Measurements from ENCODE around the gene DIP2C. TPM values are rescaled to one million over a fixed set of nuclear protein-coding genes. Genes with fewer than 3 reads are reported as not detected.
"Not testable (repeated sequence)": the region's sequence is repeated elsewhere in the genome, so short reads cannot be mapped to it uniquely, and the experiment has no call there.

The DIP2C gene
- total RNA-seq, 8 experiments from 2014 or later, result 1.9 to 26.3 (median 19.8) TPM

DNA sequence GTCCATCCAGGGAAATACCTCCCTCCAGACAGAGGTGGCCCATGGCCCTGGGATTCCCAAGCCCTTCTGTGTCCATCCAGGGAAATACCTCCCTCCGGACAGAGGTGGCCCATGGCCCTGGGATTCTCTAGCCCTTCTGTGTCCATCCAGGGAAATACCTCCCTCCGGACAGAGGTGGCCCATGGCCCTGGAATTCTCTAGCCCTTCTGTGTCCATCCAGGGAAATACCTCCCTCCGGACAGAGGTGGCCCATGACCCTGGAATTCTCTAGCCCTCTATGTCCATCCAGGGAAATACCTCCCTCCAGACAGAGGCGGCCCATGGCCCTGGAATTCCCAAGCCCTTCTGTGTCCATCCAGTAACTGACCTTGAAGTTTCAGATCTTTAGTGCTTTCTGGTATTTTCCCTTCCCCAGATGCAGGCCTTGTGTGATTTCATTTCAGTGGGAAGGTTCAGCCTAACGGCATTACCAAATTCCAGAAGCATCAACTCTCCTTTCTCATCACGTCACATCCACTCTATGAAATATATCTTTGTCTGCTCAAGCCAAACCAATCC, 28.8 kb upstream of the DIP2C start:
- Histone ChIP-seq H3K4me1 (replicated peaks in 1 of 2) (no peaks in the 10 kb centered on the region), H3K4me3 (no peak overlapping the region), H3K27ac (no peak overlapping the region)
- in situ Hi-C loops (cut with MboI; ENCODE audit: low pct_unique_long_range_greater_than_20kb in 2 of 9, low sequenced_read_pairs in 9 of 9, unreplicated experiment in 9 of 9), result no loop called here
- no peak for ATAC-seq (replicated peaks in 6 of 8)
- WGBS, 10 experiments, result 0 to 100% (median 67%) methylated on average over 1 to 5 of the region's 6 CpGs; no CpG with 5 or more reads in 3 of the 10 experiments

DNA sequence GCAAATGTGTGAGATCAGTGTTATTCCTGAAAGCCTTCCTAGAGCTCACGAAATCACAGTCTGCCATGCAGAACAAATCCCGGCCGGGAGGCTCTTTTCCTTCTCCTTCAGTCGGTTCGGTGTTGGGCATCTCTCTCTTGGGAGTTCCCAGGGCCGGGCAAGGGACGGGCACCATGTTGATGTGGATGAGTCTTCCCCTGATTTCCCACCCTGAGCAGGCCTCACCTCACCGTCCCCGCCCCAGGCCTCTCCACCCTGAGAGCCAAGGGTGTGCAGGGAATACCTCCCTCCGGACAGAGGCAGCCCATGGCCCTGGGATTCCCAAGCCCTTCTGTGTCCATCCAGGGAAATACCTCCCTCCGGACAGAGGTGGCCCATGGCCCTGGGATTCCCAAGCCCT, 28.0 kb upstream of the DIP2C start:
- in situ Hi-C loops (cut with MboI; ENCODE audit: low pct_unique_long_range_greater_than_20kb in 2 of 9, low sequenced_read_pairs in 9 of 9, unreplicated experiment in 9 of 9), result no loop called here
- no peak for ATAC-seq (replicated peaks in 6 of 8)
- Histone ChIP-seq H3K4me1 (replicated peaks in 1 of 2) (no peaks in the 10 kb centered on the region), H3K27ac (no peak overlapping the region), H3K4me3 (no peak overlapping the region)
- 40 to 100% (median 83%) methylated on average over 1 to 3 of the region's 11 CpGs; no CpG with 5 or more reads in 5 of the 10 experiments for WGBS, 10 experiments

DNA sequence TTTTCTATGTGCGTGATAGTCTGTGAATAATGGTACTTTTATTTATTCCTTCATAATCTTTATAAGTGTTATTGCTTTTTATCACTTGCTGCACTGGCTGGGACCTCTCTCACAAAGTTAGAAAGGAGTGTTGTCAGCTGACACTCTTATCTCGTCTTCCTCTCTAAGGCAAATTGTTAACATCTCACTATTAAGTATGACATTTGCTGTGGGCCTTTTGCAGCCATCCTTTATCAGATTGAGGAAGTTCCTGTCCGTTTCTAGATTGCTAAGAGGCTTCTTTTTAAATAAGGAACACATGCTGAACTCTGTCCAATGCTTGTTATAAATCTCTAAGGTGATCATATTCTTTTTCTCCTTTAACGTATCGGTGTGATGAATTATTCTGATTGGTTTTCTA, 27.4 kb upstream of the DIP2C start:
- 61 to 92% (median 75%) methylated on average over 2 to 5 of the region's 5 CpGs for WGBS, 10 experiments
- ATAC-seq (replicated peaks in 6 of 8), result no peak
- H3K4me3 ChIP-seq, result no peak overlapping the region
- no peaks in the 10 kb centered on the region for H3K4me1 ChIP-seq (replicated peaks in 1 of 2)
- in situ Hi-C loops (cut with MboI; ENCODE audit: low pct_unique_long_range_greater_than_20kb in 2 of 9, low sequenced_read_pairs in 9 of 9, unreplicated experiment in 9 of 9), result no loop called here
- no peak overlapping the region for H3K27ac ChIP-seq

DNA sequence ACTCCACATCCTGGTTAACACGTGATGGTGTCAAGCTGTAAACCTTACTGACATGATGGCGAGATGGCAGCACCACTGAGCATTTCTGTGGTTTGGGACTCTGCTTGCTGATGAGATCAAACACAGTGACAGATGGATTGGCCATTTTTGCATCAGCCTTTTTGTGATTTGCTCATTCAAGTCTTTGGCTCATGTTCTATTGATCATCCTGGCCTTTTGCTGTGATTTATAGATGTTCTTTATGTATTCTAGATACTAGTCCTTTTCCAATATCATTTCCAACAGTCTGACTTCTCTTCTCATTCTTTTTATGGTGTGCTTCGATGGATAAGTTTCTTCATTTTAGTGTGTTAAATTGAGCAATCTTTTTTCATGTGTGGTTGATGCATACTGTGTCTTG, 24.7 kb upstream of the DIP2C start:
- Histone ChIP-seq H3K27ac (no peak overlapping the region), H3K4me3 (no peak overlapping the region), H3K4me1 (replicated peaks in 1 of 2) (no peaks in the 10 kb centered on the region)
- WGBS, 10 experiments, result 0 to 89% (median 40%) methylated on average over 1 to 2 of the region's 3 CpGs
- no peak for ATAC-seq (replicated peaks in 6 of 8)
- in situ Hi-C loops (cut with MboI; ENCODE audit: low pct_unique_long_range_greater_than_20kb in 2 of 9, low sequenced_read_pairs in 9 of 9, unreplicated experiment in 9 of 9), result no loop called here

DNA sequence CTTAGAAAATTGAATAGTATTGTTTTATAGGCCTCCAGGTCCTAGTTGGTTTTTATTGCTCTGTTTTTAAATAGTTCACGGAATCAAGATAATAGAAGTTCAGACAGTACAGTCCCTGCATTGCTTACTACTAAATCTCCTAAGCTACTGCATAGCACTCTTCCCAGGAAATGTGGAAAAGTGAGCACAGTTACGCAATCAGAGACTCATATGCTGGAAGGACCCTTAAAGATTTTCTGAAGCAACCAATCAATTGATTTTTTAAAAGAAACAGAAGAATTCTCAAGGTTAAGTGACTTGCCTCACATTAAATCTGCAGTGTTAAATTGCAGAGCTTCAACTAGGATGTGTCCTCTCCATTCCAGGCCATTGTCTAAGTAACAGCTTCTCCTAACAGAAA, 23.1 kb upstream of the DIP2C start:
- Histone ChIP-seq H3K4me3 (no peak overlapping the region), H3K4me1 (replicated peaks in 1 of 2) (no peaks in the 10 kb centered on the region), H3K27ac (no peak overlapping the region)
- 56 to 89% (median 71%) methylated on average over 1 to 2 of the region's 2 CpGs; no CpG with 5 or more reads in 2 of the 10 experiments for WGBS, 10 experiments
- in situ Hi-C loops (cut with MboI; ENCODE audit: low pct_unique_long_range_greater_than_20kb in 2 of 9, low sequenced_read_pairs in 9 of 9, unreplicated experiment in 9 of 9), result no loop called here
- no peak for ATAC-seq (replicated peaks in 6 of 8)

DNA sequence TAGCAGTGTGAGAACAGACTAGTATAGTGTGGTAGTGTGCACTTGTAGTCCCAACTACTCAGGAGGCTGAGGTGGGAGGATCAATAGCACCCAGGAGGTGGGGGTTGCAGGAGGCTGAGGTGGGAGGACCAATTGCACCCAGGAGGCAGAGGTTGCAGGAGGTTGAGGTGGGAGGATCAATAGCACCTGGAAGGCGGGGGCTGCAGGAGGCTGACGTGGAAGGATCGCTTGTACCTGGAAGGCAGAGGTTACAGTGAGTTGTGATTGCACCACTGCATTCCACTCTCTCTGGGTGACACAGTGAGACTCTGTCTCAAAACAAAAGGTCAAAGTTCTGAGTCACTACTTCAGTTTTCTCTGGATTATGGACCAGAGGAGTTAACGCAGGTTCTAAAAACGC, 22.6 kb upstream of the DIP2C start:
- Histone ChIP-seq H3K4me1 (replicated peaks in 1 of 2) (no peaks in the 10 kb centered on the region), H3K27ac (no peak overlapping the region), H3K4me3 (no peak overlapping the region)
- WGBS, 10 experiments, result 64 to 100% (median 67%) methylated on average over 1 to 3 of the region's 5 CpGs; no CpG with 5 or more reads in 3 of the 10 experiments
- ATAC-seq (replicated peaks in 6 of 8), result no peak
- in situ Hi-C loops (cut with MboI; ENCODE audit: low pct_unique_long_range_greater_than_20kb in 2 of 9, low sequenced_read_pairs in 9 of 9, unreplicated experiment in 9 of 9), result no loop called here

DNA sequence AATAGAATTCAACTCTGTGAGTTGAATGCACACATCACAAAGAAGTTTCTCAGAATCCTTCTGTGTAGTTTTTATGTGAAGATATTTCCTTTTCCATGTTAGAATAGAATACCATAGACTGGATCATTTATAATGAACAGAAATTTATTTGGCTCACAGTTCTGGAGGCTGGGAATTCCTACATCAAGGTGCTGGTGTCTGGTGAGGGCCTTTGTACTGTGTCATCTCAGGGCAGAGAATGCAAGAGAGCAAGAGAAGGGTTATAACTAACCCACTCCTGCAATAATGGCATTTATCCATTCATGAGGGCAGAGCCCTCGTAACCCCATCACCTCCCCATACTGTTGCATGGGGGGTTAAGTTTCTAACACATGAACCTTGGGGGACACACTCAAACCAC, 18.4 kb upstream of the DIP2C start:
- no peak overlapping the region for H3K4me3 ChIP-seq
- H3K27ac ChIP-seq, result no peak overlapping the region
- in situ Hi-C loops (cut with MboI; ENCODE audit: low pct_unique_long_range_greater_than_20kb in 2 of 9, low sequenced_read_pairs in 9 of 9, unreplicated experiment in 9 of 9), result no loop called here
- no peaks in the 10 kb centered on the region for H3K4me1 ChIP-seq (replicated peaks in 1 of 2)
- WGBS, 10 experiments, result 0 to 86% (median 60%) methylated on average over 1 of the region's 1 CpG; no CpG with 5 or more reads in 4 of the 10 experiments
- no peak for ATAC-seq (replicated peaks in 6 of 8)

DNA sequence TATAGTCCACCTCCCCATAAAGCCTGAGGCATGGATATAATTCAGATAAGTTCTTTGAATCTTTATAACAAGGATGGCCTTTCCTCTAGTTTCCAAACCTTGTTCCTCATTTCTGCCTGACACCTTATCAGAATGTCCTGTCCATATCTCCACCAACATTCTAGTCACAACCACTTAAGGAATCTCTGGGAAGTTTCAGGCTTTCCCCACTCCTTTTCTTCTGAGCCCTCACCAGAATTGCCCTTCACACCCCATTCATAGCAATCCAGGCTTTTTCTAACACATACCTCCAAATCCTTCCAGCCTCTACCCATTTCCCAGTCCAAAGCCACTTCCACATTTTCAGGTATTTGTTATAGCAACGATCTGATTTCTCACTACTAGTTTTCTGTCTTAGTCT, 18.0 kb upstream of the DIP2C start:
- H3K4me1 ChIP-seq (replicated peaks in 1 of 2), result no peaks in the 10 kb centered on the region
- no peak overlapping the region for H3K27ac ChIP-seq
- WGBS, 10 experiments, result 0 to 88% (median 47%) methylated on average over 1 of the region's 1 CpG; no CpG with 5 or more reads in 4 of the 10 experiments
- ATAC-seq (replicated peaks in 6 of 8), result no peak
- no peak overlapping the region for H3K4me3 ChIP-seq
- in situ Hi-C loops (cut with MboI; ENCODE audit: low pct_unique_long_range_greater_than_20kb in 2 of 9, low sequenced_read_pairs in 9 of 9, unreplicated experiment in 9 of 9), result no loop called here

DNA sequence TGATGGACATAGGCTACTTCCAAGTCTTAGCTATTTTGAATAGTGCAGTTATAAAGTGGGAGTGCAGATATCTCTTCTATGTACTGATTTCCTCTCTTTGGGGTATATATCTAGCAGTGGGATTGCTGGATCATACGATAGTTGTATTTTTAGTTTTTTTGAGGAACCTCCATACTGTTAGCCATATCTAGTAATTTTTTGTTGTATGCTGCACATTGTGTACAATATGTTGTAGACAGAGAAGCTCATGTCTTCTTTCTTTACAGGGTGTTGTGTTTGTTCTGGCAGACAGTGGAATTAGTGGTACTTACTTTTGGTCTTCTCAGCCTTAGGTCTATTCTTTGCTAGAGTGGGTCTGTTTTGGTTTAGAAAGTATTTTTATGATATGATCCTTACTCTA, 13.7 kb upstream of the DIP2C start:
- Histone ChIP-seq H3K27ac (no peak overlapping the region), H3K4me3 (no peak overlapping the region), H3K4me1 (replicated peaks in 1 of 2) (peaks cover 8 to 9% of the 10 kb centered on the region in 2 donors)
- in situ Hi-C loops (cut with MboI; ENCODE audit: low pct_unique_long_range_greater_than_20kb in 2 of 9, low sequenced_read_pairs in 9 of 9, unreplicated experiment in 9 of 9), result no loop called here
- WGBS, 10 experiments, result 40 to 100% (median 82%) methylated on average over 1 of the region's 1 CpG; no CpG with 5 or more reads in 4 of the 10 experiments
- no peak for ATAC-seq (replicated peaks in 6 of 8)

DNA sequence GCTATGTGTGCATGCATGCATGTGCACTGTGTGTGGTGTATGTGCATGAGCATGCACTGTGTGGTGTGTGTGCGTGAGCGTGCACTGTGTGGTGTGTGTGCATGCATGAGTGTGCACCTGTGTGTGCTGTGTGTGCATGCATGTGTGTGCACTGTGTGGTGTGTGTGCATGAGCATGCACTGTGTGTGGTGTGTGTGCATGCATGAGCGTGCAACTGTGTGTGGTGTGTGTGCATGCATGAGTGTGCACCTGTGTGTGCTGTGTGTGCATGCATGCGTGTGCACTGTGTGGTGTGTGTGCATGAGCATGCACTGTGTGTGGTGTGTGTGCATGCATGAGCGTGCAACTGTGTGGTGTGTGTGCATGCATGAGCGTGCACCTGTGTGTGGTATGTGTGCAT, 10.7 kb upstream of the DIP2C start:
- WGBS, 10 experiments, result 60 to 100% (median 90%) methylated on average over 1 to 2 of the region's 6 CpGs; no CpG with 5 or more reads in 6 of the 10 experiments
- H3K4me1 ChIP-seq (replicated peaks in 1 of 2); H3K4me3 ChIP-seq; in situ Hi-C loops (cut with MboI; ENCODE audit: low pct_unique_long_range_greater_than_20kb in 2 of 9, low sequenced_read_pairs in 9 of 9, unreplicated experiment in 9 of 9); ATAC-seq (replicated peaks in 6 of 8); H3K27ac ChIP-seq: not testable (repeated sequence)

DNA sequence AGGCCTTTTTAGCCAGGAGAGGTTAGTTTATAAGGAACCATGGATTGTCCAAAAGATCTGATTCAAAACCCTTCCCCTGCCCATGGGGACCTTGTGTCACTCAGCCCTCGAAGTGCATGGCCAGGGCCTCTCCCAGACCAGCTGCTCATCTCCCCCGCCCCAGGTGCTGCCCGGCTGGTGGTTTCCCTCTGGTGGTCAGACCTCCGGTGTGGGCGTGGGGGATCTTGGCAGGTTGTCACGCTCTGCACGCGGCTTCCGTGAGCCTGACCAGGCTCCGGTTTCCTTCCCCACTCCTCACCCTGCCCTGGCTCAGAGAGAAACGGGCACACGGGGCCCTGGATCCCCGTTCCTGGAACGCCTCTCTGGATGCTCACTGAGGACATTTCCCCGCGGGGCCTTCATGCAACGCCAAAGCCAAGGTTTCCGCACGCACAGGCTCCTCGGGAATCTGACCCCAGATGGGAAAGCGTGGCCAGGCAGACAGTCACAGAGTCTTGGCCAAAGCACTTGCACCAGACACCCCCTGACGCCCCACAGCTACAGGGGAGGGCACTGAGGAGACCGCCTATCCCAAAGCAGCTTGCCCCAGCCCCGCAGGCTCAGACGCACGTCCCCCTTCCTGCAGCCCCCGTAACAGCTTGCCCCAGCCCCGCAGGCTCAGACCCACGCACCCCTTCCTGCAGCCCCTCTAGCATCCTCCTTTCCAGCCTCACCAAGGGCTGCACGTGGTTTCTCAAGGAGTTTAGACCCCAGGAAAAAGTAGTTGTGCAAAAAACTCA, 7.8 kb upstream of the DIP2C start:
- ATAC-seq (replicated peaks in 6 of 8), result no peak
- in situ Hi-C loops (cut with MboI; ENCODE audit: low pct_unique_long_range_greater_than_20kb in 2 of 9, low sequenced_read_pairs in 9 of 9, unreplicated experiment in 9 of 9), result loop anchor here in 2 of 9 experiments (25.0 kb wide), 2 partner anchors 90 to 185 kb away; no protein-coding TSS in a partner anchor
- H3K4me1 ChIP-seq (replicated peaks in 1 of 2), result peaks cover 12 to 15% of the 10 kb centered on the region in 2 donors
- 84 to 90% methylated on average over 9 to 12 of the region's 30 CpGs; no CpG with 5 or more reads in 8 of the 10 experiments for WGBS, 10 experiments
- H3K4me3 ChIP-seq, result no peak overlapping the region
- no peak overlapping the region for H3K27ac ChIP-seq

DNA sequence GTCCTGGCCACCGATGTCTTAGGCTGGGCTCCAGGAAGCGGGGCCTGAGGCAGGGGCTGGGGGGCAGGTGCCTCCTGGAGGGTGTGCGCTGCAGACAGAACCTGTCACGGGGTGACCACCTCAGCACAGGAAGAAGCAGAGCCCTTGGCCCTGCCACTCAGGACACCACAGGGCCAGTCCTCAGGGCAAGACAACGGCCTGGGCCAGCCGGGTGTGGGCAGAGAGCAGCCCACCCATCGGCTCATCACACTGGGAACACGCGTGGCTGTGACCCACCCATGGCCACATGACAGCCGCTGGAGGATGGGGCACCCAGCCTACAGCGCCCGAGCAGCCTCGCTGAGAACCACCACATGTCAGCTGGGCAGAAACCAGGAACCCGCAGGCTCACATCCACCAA, 5.9 kb upstream of the DIP2C start:
- no peak for ATAC-seq (replicated peaks in 6 of 8)
- in situ Hi-C loops (cut with MboI; ENCODE audit: low pct_unique_long_range_greater_than_20kb in 2 of 9, low sequenced_read_pairs in 9 of 9, unreplicated experiment in 9 of 9), result loop anchor here in 2 of 9 experiments (25.0 kb wide), 2 partner anchors 92 to 183 kb away; no protein-coding TSS in a partner anchor

DNA sequence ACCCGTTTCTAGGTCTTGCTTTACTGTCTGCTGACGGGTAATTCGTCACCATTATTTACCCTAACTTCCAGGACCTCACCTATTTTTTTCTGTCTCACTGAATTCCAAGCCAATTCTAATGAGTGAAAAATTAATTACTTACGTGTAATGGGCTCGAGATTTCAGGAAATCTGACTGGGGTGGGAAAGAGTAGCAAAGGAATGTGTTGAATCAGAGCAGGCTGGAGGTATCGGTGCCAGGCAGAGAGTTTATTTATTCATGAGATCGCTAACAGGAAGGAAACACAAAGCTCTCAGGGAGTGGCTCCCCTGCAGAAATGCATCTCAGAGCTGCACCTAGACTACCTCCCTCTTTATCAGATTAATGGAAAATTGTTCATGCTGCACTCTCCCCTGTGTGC, 4.0 kb upstream of the DIP2C start:
- in situ Hi-C loops (cut with MboI; ENCODE audit: low pct_unique_long_range_greater_than_20kb in 2 of 9, low sequenced_read_pairs in 9 of 9, unreplicated experiment in 9 of 9), result loop anchor here in 2 of 9 experiments (25.0 kb wide), 2 partner anchors 94 to 181 kb away; no protein-coding TSS in a partner anchor
- H3K4me3 ChIP-seq, result no peak overlapping the region
- H3K27ac ChIP-seq, result no peak overlapping the region
- 14 to 44% (median 32%) methylated on average over 4 to 7 of the region's 7 CpGs for WGBS, 10 experiments
- peak in 3 of 8 experiments; percentile 3 to 10 (median 5) for ATAC-seq (replicated peaks in 6 of 8)
- H3K4me1 ChIP-seq (replicated peaks in 1 of 2), result peaks cover 9 to 12% of the 10 kb centered on the region in 2 donors

More for the DNA sequence above, 5.9 kb upstream of the DIP2C start:
- Histone ChIP-seq H3K27ac (no peak overlapping the region), H3K4me3 (no peak overlapping the region), H3K4me1 (replicated peaks in 1 of 2) (peaks cover 14 to 18% of the 10 kb centered on the region in 2 donors)
- WGBS, 10 experiments, result 90 to 91% methylated on average over 2 to 10 of the region's 14 CpGs; no CpG with 5 or more reads in 8 of the 10 experiments

Data from motor neuron (in vitro differentiated cells).